Lower lobe of right lung (tissue), 2 donors: ENCODE data around the gene PSME1. TPM values are rescaled to one million over a fixed set of nuclear protein-coding genes. Genes with fewer than 3 reads are reported as not detected.

ENCODE experiments used
- ATAC-seq, 2 donors: fragments of 200-7000 bp; cut with Tn5 transposase; one replicate each; pipeline ENCODE4 v1.9.1; 2020 to 2022; ENCODE audit warnings: mild to moderate bottlenecking in 2 of 2, moderate library complexity in 2 of 2
- DNase-seq: peaks from one replicate; pipeline ENCODE4 v3.0.0-alpha.2; 2020
- H3K27ac ChIP-seq: fragments of 200-600 bp; one replicate; pipeline ENCODE4 v1.8.0; 2022
- H3K27me3 ChIP-seq: fragments of 200-600 bp; one replicate; pipeline ENCODE4 v1.8.0; 2022; ENCODE audit warnings: low read depth
- H3K36me3 ChIP-seq: fragments of 200-600 bp; one replicate; pipeline ENCODE4 v1.8.0; 2022; ENCODE audit warnings: mild to moderate bottlenecking
- H3K4me1 ChIP-seq: fragments of 200-600 bp; one replicate; pipeline ENCODE4 v1.8.0; 2022
- H3K4me3 ChIP-seq: fragments of 200-600 bp; one replicate; pipeline ENCODE4 v1.8.0; 2022; ENCODE audit warnings: mild to moderate bottlenecking
- H3K9me3 ChIP-seq: fragments of 200-600 bp; one replicate; pipeline ENCODE4 v1.8.0; 2022
- intact Hi-C: fragments of 100-400 bp; cut with DNase I; formaldehyde crosslinking; loops from one replicate; pipeline ENCODE4 v1.11.0; 2022
- total RNA-seq: library from RNA; stranded (reverse); fragmentation: NEBNext Ultra II Directional; extraction: Animal tissue kit (Norgen Biotek cat#: 25700); gene quantifications from one replicate; pipeline ENCODE4 v1.2.1, GENCODE V29; 2021
- TF ChIP-seq, protein P1 (sequence below): fragments of 200-600 bp; IDR thresholded peaks from one replicate; pipeline ENCODE4 v1.8.0; 2022; ENCODE audit warnings: antibody characterized with exemption, mild to moderate bottlenecking
- donor health status: DM: no; HTN: yes; CAD: no; lungs with severe emphysema.

The PSME1 gene
- total RNA-seq, 1 donor from 2014 or later = 198 TPM

DNA sequence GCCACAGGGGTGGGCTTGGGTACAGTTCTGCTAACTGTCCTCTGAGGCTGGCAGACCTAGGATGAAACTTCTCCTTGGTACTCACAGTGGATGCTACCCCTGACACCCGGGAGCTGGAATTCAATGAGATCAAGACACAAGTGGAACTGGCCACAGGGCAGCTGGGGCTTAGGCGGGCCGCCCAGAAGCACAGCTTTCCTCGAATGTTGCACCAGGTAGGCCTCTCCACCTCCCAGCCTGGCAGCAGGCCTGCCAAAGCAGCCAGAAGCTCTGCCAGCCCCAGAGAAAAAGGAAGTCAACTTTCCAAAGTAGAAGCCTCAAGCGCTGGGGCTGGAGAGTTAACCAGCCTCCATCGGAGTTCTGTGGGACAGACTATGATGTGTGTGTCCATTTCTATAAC is 18.8 kb upstream of the PSME1 start:
- H3K27ac ChIP-seq = no peak overlapping the region
- no peak for DNase-seq

DNA sequence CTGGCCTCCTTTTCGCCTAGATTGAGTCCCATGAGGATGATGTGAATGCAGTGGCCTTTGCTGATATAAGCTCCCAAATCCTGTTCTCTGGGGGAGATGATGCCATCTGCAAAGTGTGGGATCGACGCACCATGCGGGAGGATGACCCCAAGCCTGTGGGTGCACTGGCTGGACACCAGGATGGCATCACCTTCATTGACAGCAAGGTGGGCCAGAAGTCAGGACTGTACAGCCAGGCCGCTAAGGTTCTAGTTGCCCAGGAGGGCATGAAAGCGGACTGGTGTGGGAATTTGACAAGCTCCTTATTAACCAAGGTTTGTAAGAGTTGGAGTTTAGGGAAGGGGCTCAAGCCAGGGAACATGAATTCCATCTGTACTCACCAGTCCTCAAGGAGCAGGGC is 16.3 kb upstream of the PSME1 start:
- DNase-seq = no peak
- intact Hi-C loops = no loop called here

More for the DNA sequence above, 18.8 kb upstream of the PSME1 start:
- Histone ChIP-seq H3K9me3 (no peaks in the 10 kb centered on the region), H3K27me3 (no peaks in the 10 kb centered on the region), H3K4me3 (no peak overlapping the region), H3K36me3 (peaks cover 57% of the 10 kb centered on the region), H3K4me1 (peaks cover 23% of the 10 kb centered on the region)
- intact Hi-C loops = no loop called here
- ATAC-seq = no peak
- TF ChIP-seq, protein P1, sequence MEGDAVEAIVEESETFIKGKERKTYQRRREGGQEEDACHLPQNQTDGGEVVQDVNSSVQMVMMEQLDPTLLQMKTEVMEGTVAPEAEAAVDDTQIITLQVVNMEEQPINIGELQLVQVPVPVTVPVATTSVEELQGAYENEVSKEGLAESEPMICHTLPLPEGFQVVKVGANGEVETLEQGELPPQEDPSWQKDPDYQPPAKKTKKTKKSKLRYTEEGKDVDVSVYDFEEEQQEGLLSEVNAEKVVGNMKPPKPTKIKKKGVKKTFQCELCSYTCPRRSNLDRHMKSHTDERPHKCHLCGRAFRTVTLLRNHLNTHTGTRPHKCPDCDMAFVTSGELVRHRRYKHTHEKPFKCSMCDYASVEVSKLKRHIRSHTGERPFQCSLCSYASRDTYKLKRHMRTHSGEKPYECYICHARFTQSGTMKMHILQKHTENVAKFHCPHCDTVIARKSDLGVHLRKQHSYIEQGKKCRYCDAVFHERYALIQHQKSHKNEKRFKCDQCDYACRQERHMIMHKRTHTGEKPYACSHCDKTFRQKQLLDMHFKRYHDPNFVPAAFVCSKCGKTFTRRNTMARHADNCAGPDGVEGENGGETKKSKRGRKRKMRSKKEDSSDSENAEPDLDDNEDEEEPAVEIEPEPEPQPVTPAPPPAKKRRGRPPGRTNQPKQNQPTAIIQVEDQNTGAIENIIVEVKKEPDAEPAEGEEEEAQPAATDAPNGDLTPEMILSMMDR = no peak

DNA sequence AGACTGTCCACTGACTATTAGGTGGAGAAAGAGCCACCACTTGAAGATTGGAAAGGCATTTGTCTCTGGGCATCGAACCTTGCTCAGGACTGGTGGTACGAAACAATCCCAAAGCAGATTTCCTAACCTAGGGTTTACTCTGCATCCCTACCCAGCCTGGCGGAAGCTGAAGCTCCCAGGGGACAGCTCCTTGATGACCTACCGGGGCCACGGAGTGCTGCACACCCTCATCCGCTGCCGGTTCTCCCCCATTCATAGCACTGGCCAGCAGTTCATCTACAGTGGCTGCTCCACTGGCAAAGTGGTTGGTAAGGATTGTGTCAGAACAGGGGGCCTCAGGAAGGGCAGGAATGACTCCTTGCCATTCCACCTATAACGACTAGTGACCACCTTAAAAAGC is 14.8 kb upstream of the PSME1 start:
- H3K9me3 ChIP-seq = no peaks in the 10 kb centered on the region
- intact Hi-C loops = no loop called here
- TF ChIP-seq, protein P1 = no peak
- no peak overlapping the region for H3K27ac ChIP-seq
- no peak overlapping the region for H3K4me3 ChIP-seq
- H3K4me1 ChIP-seq = peaks cover 10% of the 10 kb centered on the region
- ATAC-seq (no peak), DNase-seq (no peak)
- H3K27me3 ChIP-seq = no peaks in the 10 kb centered on the region
- H3K36me3 ChIP-seq = peaks cover 84% of the 10 kb centered on the region

More for the DNA sequence above, 16.3 kb upstream of the PSME1 start:
- Histone ChIP-seq H3K9me3 (no peaks in the 10 kb centered on the region), H3K27ac (no peak overlapping the region), H3K4me3 (no peak overlapping the region), H3K27me3 (no peaks in the 10 kb centered on the region), H3K4me1 (peaks cover 20% of the 10 kb centered on the region), H3K36me3 (peaks cover 82% of the 10 kb centered on the region)
- TF ChIP-seq, protein P1 = no peak
- ATAC-seq = no peak

DNA sequence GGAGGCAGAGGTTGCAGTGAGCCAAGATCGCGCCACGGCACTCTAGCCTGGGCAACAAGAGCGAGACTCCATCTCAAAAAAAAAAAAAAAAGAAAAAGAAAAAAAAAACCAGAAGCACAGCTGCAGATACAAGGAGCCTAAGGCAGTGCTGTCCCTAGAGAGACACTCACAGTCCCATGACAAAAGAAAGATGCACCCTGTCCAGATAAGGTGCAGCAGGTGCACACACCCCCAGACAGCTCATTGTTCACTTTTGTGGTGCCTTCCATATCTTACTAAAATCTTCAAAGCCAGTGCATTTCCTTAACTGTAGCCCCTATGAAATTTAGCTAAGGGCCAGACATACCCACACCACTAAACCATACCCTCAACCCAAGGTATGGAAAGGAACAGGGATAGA is 13.6 kb upstream of the PSME1 start:
- no peaks in the 10 kb centered on the region for H3K9me3 ChIP-seq
- TF ChIP-seq, protein P1 = no peak
- intact Hi-C loops = no loop called here
- H3K27me3 ChIP-seq = no peaks in the 10 kb centered on the region
- DNase-seq (no peak), ATAC-seq (no peak)
- no peak overlapping the region for H3K4me3 ChIP-seq
- peaks cover 74% of the 10 kb centered on the region for H3K36me3 ChIP-seq
- H3K4me1 ChIP-seq = no peaks in the 10 kb centered on the region
- no peak overlapping the region for H3K27ac ChIP-seq

DNA sequence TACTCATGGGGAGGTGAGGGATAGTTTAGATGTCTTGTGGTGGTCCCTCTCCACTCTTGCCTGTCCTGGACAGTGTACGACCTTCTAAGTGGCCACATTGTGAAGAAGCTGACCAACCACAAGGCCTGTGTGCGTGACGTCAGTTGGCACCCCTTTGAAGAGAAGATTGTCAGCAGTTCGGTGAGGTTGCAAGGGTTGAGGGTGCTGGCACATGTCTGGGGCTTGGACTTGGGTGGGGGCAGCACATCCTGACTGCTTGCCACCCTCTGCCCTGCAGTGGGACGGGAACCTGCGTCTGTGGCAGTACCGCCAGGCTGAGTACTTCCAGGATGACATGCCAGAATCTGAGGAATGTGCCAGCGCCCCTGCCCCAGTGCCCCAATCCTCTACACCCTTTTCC is 13.1 kb upstream of the PSME1 start:
- DNase-seq = no peak
- Histone ChIP-seq H3K27me3 (no peaks in the 10 kb centered on the region), H3K9me3 (no peaks in the 10 kb centered on the region), H3K36me3 (peaks cover 69% of the 10 kb centered on the region), H3K4me3 (no peak overlapping the region), H3K4me1 (no peaks in the 10 kb centered on the region), H3K27ac (no peak overlapping the region)
- TF ChIP-seq, protein P1 = no peak
- ATAC-seq = no peak
- intact Hi-C loops = no loop called here
